Mucosa of descending colon (tissue), 3 donors: Measurements from ENCODE around the gene TSPAN2. TPM values are rescaled to one million over a fixed set of nuclear protein-coding genes. Genes with fewer than 3 reads are reported as not detected.
"Not testable (repeated sequence)": the region's sequence is repeated elsewhere in the genome, so short reads cannot be mapped to it uniquely, and the experiment has no call there.

Source experiments
- ATAC-seq: fragments of 200-7000 bp; cut with Tn5 transposase; one replicate; pipeline ENCODE4 v1.9.1; 2020; ENCODE audit warnings: mild to moderate bottlenecking, moderate library complexity
- DNase-seq, 3 donors: peaks; one replicate each; pipeline ENCODE4 v3.0.0-alpha.2; 2020
- H3K36me3 ChIP-seq: fragments of 200-600 bp; one replicate; pipeline ENCODE4 v1.8.0; 2021; ENCODE audit warnings: low read depth, mild to moderate bottlenecking
- H3K4me1 ChIP-seq: fragments of 200-600 bp; one replicate; pipeline ENCODE4 v1.8.0; 2021; ENCODE audit warnings: low read depth, mild to moderate bottlenecking
- H3K4me3 ChIP-seq: fragments of 200-600 bp; one replicate; pipeline ENCODE4 v1.8.0; 2021; ENCODE audit warnings: mild to moderate bottlenecking
- H3K9me3 ChIP-seq: fragments of 200-600 bp; one replicate; pipeline ENCODE4 v1.8.0; 2021; ENCODE audit warnings: mild to moderate bottlenecking
- CTCF ChIP-seq: fragments of 200-600 bp; IDR thresholded peaks from one replicate; pipeline ENCODE4 v1.8.0; 2022; ENCODE audit warnings: antibody characterized with exemption, mild to moderate bottlenecking
- intact Hi-C, 2 donors: fragments of 100-400 bp; cut with DNase I in 1 of 2; cut with micrococcal nuclease in 1 of 2; formaldehyde crosslinking; loops; one replicate each; pipeline versions ENCODE4 v1.11.0 to v1.11.1; 2022; cut with DNase I, micrococcal nuclease
- total RNA-seq, 3 donors: library from RNA; stranded (reverse); fragmentation: NEBNext Ultra II Directional in 2 of 3; extraction: Animal tissue kit (Norgen Biotek cat#: 25700) in 2 of 3; gene quantifications; one replicate each; pipeline versions ENCODE4 v1.2.1 to v1.2.4, GENCODE V29; 2021 to 2023
- donor health status: DM: no; HTN: no; CAD: no; lungs with moderate emphysema.
- donor health status: DM: no; HTN: no; CAD: no.
- donor health status: DM: no; HTN: yes; CAD: no.

TSPAN2 gene
- total RNA-seq, 3 donors from 2014 or later: 4.3 to 84.2 (median 6.3) TPM

GRCh38 chr1:115035652-115036051 is 53.7 kb downstream of the TSPAN2 start:
- DNase-seq (no peak), ATAC-seq (no peak)
- H3K4me3 ChIP-seq: no peak overlapping the region
- no peaks in the 10 kb centered on the region for H3K4me1 ChIP-seq
- no peaks in the 10 kb centered on the region for H3K36me3 ChIP-seq
- H3K9me3 ChIP-seq: no peaks in the 10 kb centered on the region
- intact Hi-C loops: no loop called here
- no peak for TF ChIP-seq CTCF

GRCh38 chr1:115031595-115031994 is 57.7 kb downstream of the TSPAN2 start:
- intact Hi-C loops: no loop called here
- no peaks in the 10 kb centered on the region for H3K4me1 ChIP-seq
- no peak for ATAC-seq
- DNase-seq: no peak
- H3K9me3 ChIP-seq: no peaks in the 10 kb centered on the region
- no peaks in the 10 kb centered on the region for H3K36me3 ChIP-seq
- TF ChIP-seq CTCF: no peak
- no peak overlapping the region for H3K4me3 ChIP-seq

- Histone ChIP-seq H3K9me3 (no peaks in the 10 kb centered on the region), H3K36me3 (no peaks in the 10 kb centered on the region), H3K4me1 (no peaks in the 10 kb centered on the region), H3K4me3 (no peak within 1 kb of the TSS)
- DNase-seq (no peak), ATAC-seq (no peak)
- intact Hi-C loops: no loop called here
- no peak for TF ChIP-seq CTCF
Observed at GRCh38 chr1:115029526-115029925, 59.8 kb downstream of the TSPAN2 start, which contains the start of gene TSHB. Gene TSHB, plus strand, starts transcription at chr1:115029826. Its CDS starts 3,537 bp downstream, at chr1:115033363.

- Histone ChIP-seq H3K36me3 (no peaks in the 10 kb centered on the region), H3K9me3 (no peaks in the 10 kb centered on the region), H3K4me3 (no peak overlapping the region), H3K4me1 (no peaks in the 10 kb centered on the region)
- ATAC-seq: no peak
- intact Hi-C loops: no loop called here
- no peak for TF ChIP-seq CTCF
- DNase-seq: no peak
Observed at GRCh38 chr1:115023593-115023992, 65.7 kb downstream of the TSPAN2 start.

- intact Hi-C loops: no loop called here
- TF ChIP-seq CTCF: no peak
- Histone ChIP-seq H3K9me3 (no peaks in the 10 kb centered on the region), H3K36me3 (no peaks in the 10 kb centered on the region), H3K4me3 (no peak overlapping the region), H3K4me1 (no peaks in the 10 kb centered on the region)
- ATAC-seq (no peak), DNase-seq (no peak)
Observed at GRCh38 chr1:115021145-115021544, 68.2 kb downstream of the TSPAN2 start.

GRCh38 chr1:115019549-115019948 is 69.8 kb downstream of the TSPAN2 start:
- H3K36me3 ChIP-seq, H3K4me3 ChIP-seq, DNase-seq, H3K9me3 ChIP-seq, ATAC-seq, intact Hi-C loops, H3K4me1 ChIP-seq: not testable (repeated sequence)
